K562 (cell line): ENCODE results near the gene CNPY4. TPM values are rescaled to one million over a fixed set of nuclear protein-coding genes. Genes with fewer than 3 reads are reported as not detected.

Source experiments
- BDP1 ChIP-seq: IDR thresholded peaks from 3 replicates; pipeline ENCODE4 v1.6.1; 2011; ENCODE audit not compliant: insufficient read length, insufficient read depth
- CBX2 ChIP-seq: fragments of 200-600 bp; sonication (generic); IDR thresholded peaks from one replicate; pipeline ENCODE4 v1.6.1; 2012; ENCODE audit warnings: mild to moderate bottlenecking, low read length, inconsistent platforms; ENCODE audit not compliant: insufficient read depth, poor library complexity, severe bottlenecking
- E2F5 ChIP-seq: sonication (generic); formaldehyde crosslinking; IDR thresholded peaks from 2 replicates; pipeline ENCODE4 v1.8.0; 2022; ENCODE audit warnings: mild to moderate bottlenecking, missing genetic modification reagents
- FOXP4 ChIP-seq: sonication (generic); formaldehyde crosslinking; IDR thresholded peaks from 2 replicates; pipeline ENCODE4 v1.8.0; 2022; ENCODE audit warnings: mild to moderate bottlenecking, missing genetic modification reagents, borderline replicate concordance
- MIER1 ChIP-seq: fragments of 450-650 bp; IDR thresholded peaks from 2 replicates; pipeline ENCODE4 v1.6.1; 2016; ENCODE audit warnings: antibody characterized with exemption, mild to moderate bottlenecking, low read depth
- MYBL2 ChIP-seq, 2 experiments: fragments of 450-650 bp in 1 of 2; sonication (generic) in 1 of 2; formaldehyde crosslinking in 1 of 2; IDR thresholded peaks; 2 replicates each; pipeline versions ENCODE4 v1.6.1 to v1.8.1; 2017 to 2022; ENCODE audit warnings: borderline replicate concordance in 1 of 2, inconsistent platforms in 1 of 2, low read depth in 1 of 2, mild to moderate bottlenecking in 1 of 2, missing genetic modification reagents in 1 of 2, moderate library complexity in 1 of 2
- NCOA6 ChIP-seq: fragments of 450-650 bp; IDR thresholded peaks from 2 replicates; pipeline ENCODE4 v1.6.1; 2017; ENCODE audit warnings: mild to moderate bottlenecking
- NR2C2 ChIP-seq, 2 experiments: fragments of 200-800 bp in 1 of 2; sonication (Bioruptor generic) in 1 of 2; sonication (generic) in 1 of 2; formaldehyde crosslinking in 1 of 2; IDR thresholded peaks; 2 replicates each; pipeline versions ENCODE4 v1.6.1 to v1.8.0; 2016 to 2022; ENCODE audit warnings: mild to moderate bottlenecking in 1 of 2, missing compliant biosample characterization in 1 of 2, missing genetic modification characterization in 1 of 2, missing genetic modification reagents in 1 of 2
- PTRF ChIP-seq: fragments of 450-650 bp; IDR thresholded peaks from 2 replicates; pipeline ENCODE4 v1.6.1; 2016; ENCODE audit warnings: mild to moderate bottlenecking, missing genetic modification characterization, missing compliant biosample characterization
- RB1 ChIP-seq: fragments of 450-650 bp; IDR thresholded peaks from 2 replicates; pipeline ENCODE4 v1.6.1; 2017; ENCODE audit warnings: low read depth, mild to moderate bottlenecking
- RBM34 ChIP-seq: fragments of 200-400 bp; formaldehyde crosslinking; IDR thresholded peaks from 2 replicates; pipeline ENCODE4 v1.6.1; 2018; ENCODE audit warnings: low read length, borderline replicate concordance; ENCODE audit not compliant: insufficient read depth
- SMAD1 ChIP-seq: fragments of 150-350 bp; IDR thresholded peaks from 2 replicates; pipeline ENCODE4 v1.6.1; 2014; ENCODE audit warnings: low read length, low read depth; ENCODE audit not compliant: partially characterized antibody
- TBP ChIP-seq: optimal IDR thresholded peaks from 2 replicates; pipeline ENCODE3; 2011; ENCODE audit warnings: low read depth, low read length, improper control_type of control experiment
- ZNF133 ChIP-seq: fragments of 250-450 bp; sonication (Bioruptor Pico); IDR thresholded peaks from 2 replicates; pipeline ENCODE4 v1.4.0; 2020; ENCODE audit warnings: mild to moderate bottlenecking
- ZNF282 ChIP-seq: sonication (generic); formaldehyde crosslinking; IDR thresholded peaks from 2 replicates; pipeline ENCODE4 v1.8.1; 2023; ENCODE audit warnings: missing genetic modification reagents
- ZNF436 ChIP-seq: fragments of 250-450, 450-650 bp; sonication (Bioruptor Pico); formaldehyde crosslinking; IDR thresholded peaks from 2 replicates; pipeline ENCODE4 v1.7.0; 2020; ENCODE audit warnings: mild to moderate bottlenecking
- ZNF696 ChIP-seq: fragments of 250-450 bp; sonication (Bioruptor Pico); conservative IDR thresholded peaks from 2 replicates; pipeline ENCODE4 v1.4.0; 2020; ENCODE audit warnings: mild to moderate bottlenecking, moderate library complexity
- polyA plus RNA-seq, 8 experiments: library from polyadenylated mRNA; depleted of rRNA in 4 of 8; stranded (reverse) in 5 of 8; unstranded in 3 of 8; fragments of >200 nt; fragmentation: Nextera tagmentation in 2 of 8; fragmentation: Illumina TruSeq in 1 of 8; extraction: Ambion mirVana in 2 of 8; extraction: Trizol in 1 of 8; gene quantifications; 2 replicates each; pipeline versions ENCODE4 v1.2.1 to v1.2.3, GENCODE V29; 2011 to 2014; ENCODE audit warnings: inconsistent platforms in 1 of 8, missing spikeins in 1 of 8
- total RNA-seq, 7 experiments: library from RNA; depleted of rRNA in 6 of 7; stranded (reverse); fragments of >200 nt in 6 of 7; fragmentation: Illumina TruSeq in 2 of 7; extraction: Trizol in 2 of 7; gene quantifications; 2 replicates each; pipeline versions ENCODE4 v1.2.1 to v1.2.3, GENCODE V29; 2011 to 2021; ENCODE audit warnings: low replicate concordance in 1 of 7
- TF ChIP-seq, protein P1 (sequence below): sonication (generic); formaldehyde crosslinking; IDR thresholded peaks from 2 replicates; pipeline ENCODE4 v1.8.0; 2022; ENCODE audit warnings: mild to moderate bottlenecking, missing genetic modification reagents
- TF ChIP-seq, protein P2 (sequence below): fragments of 250-450 bp; sonication (Bioruptor Pico); IDR thresholded peaks from 2 replicates; pipeline ENCODE4 v1.8.0; 2021; ENCODE audit warnings: moderate library complexity, mild to moderate bottlenecking, inconsistent platforms

Gene CNPY4
- total and polyA plus RNA-seq, 9 of the 15 experiments (the other 6 are each of a cell fraction or from before 2014, with no cell fraction given) = 1.9 to 11.2 (median 7.0) TPM

- TF ChIP-seq ZNF696 = no peak
- no peak for TF ChIP-seq NR2C2 (CRISPR knock-in tag; IDR thresholded peaks at IDR 0.05)
- peak; percentile 39; the same call in 1 of the 2 replicates for TF ChIP-seq NR2C2 (tag; IDR thresholded peaks at IDR 0.05)
- no peak for TF ChIP-seq SMAD1
- 0 out of 2 replicates have a peak, but pooled peaks have one; percentile 74 for TF ChIP-seq MIER1
- no peak for TF ChIP-seq BDP1
- no peak for TF ChIP-seq RBM34
- no peak for TF ChIP-seq ZNF282
- no peak for TF ChIP-seq PTRF
- TF ChIP-seq RB1 = peak; percentile 73; the same call in 1 of the 2 replicates
- TF ChIP-seq, protein P1, sequence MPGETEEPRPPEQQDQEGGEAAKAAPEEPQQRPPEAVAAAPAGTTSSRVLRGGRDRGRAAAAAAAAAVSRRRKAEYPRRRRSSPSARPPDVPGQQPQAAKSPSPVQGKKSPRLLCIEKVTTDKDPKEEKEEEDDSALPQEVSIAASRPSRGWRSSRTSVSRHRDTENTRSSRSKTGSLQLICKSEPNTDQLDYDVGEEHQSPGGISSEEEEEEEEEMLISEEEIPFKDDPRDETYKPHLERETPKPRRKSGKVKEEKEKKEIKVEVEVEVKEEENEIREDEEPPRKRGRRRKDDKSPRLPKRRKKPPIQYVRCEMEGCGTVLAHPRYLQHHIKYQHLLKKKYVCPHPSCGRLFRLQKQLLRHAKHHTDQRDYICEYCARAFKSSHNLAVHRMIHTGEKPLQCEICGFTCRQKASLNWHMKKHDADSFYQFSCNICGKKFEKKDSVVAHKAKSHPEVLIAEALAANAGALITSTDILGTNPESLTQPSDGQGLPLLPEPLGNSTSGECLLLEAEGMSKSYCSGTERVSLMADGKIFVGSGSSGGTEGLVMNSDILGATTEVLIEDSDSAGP = no peak
- TF ChIP-seq CBX2 = no peak
- no peak for TF ChIP-seq FOXP4 (CRISPR knock-in tag)
- no peak for TF ChIP-seq NCOA6
- TF ChIP-seq TBP = no peak
- TF ChIP-seq, protein P2, sequence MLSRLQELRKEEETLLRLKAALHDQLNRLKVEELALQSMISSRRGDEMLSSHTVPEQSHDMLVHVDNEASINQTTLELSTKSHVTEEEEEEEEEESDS (CRISPR knock-in tag) = no peak
- no peak for TF ChIP-seq ZNF436 (CRISPR knock-in tag)
- no peak; the same call in 1 of the 2 replicates for TF ChIP-seq MYBL2 (IDR thresholded peaks at IDR 0.05; ENCODE audit: low read depth)
- no peak for TF ChIP-seq MYBL2 (CRISPR knock-in tag; IDR thresholded peaks at IDR 0.05; ENCODE audit: borderline replicate concordance)
- no peak for TF ChIP-seq E2F5 (CRISPR knock-in tag)
- no peak for TF ChIP-seq ZNF133
Measured at GRCh38 chr7:100167912-100168323, 48.5 kb downstream of the CNPY4 start (continued).
